Liver (tissue), 9 donors: ENCODE measurements around the gene SLBP. TPM values are rescaled to one million over a fixed set of nuclear protein-coding genes. Genes with fewer than 3 reads are reported as not detected.

Experiments
- DNase-seq: peaks from one replicate; pipeline ENCODE4 v3.0.0-alpha.2; 2017; ENCODE audit warnings: low spot score
- H3K27ac ChIP-seq, 2 donors: one replicate each; pipeline ENCODE4 v1.7.0; 2013; ENCODE audit warnings: inconsistent platforms in 2 of 2, low read length in 2 of 2, control low read depth in 1 of 2, low read depth in 1 of 2, mild to moderate bottlenecking in 1 of 2
- H3K27me3 ChIP-seq, 4 donors: one replicate each; pipeline versions ENCODE4 v1.6.1 to v1.7.0; 2013; ENCODE audit warnings: low read length in 3 of 4, inconsistent platforms in 1 of 4, mild to moderate bottlenecking in 1 of 4, moderate library complexity in 1 of 4; ENCODE audit not compliant: control insufficient read depth in 4 of 4, insufficient read depth in 4 of 4
- H3K36me3 ChIP-seq, 4 donors: one replicate each; pipeline versions ENCODE4 v1.6.1 to v1.7.0; 2013; ENCODE audit warnings: low read length in 3 of 4, mild to moderate bottlenecking in 3 of 4, low read depth in 1 of 4, moderate library complexity in 1 of 4; ENCODE audit not compliant: control insufficient read depth in 4 of 4, insufficient read depth in 3 of 4
- H3K4me1 ChIP-seq, 4 donors: one replicate each; pipeline versions ENCODE4 v1.6.1 to v1.7.0; 2013; ENCODE audit warnings: low read length in 3 of 4, mild to moderate bottlenecking in 3 of 4, moderate library complexity in 1 of 4; ENCODE audit not compliant: control insufficient read depth in 4 of 4, insufficient read depth in 4 of 4
- H3K4me3 ChIP-seq, 3 donors: one replicate each; pipeline versions ENCODE4 v1.6.1 to v1.7.0; 2013; ENCODE audit warnings: low read length in 3 of 3, control low read depth in 1 of 3, low read depth in 1 of 3, mild to moderate bottlenecking in 1 of 3
- H3K9ac ChIP-seq, 2 donors: one replicate each; pipeline ENCODE4 v1.7.0; 2013; ENCODE audit warnings: low read length in 2 of 2, mild to moderate bottlenecking in 2 of 2, moderate library complexity in 2 of 2, control low read depth in 1 of 2, low read depth in 1 of 2
- H3K9me3 ChIP-seq, 4 donors: one replicate each; pipeline versions ENCODE4 v1.6.1 to v1.7.0; 2013; ENCODE audit warnings: low read length in 3 of 4; ENCODE audit not compliant: control insufficient read depth in 4 of 4
- CTCF ChIP-seq: fragments of 150-350 bp; IDR thresholded peaks from 2 replicates; pipeline ENCODE4 v1.5.1; 2017; ENCODE audit warnings: improper control_type of control experiment, low read depth, low read length; ENCODE audit not compliant: missing input control
- FOXA1 ChIP-seq: IDR thresholded peaks from 2 replicates; pipeline ENCODE4 v1.6.1; 2016; ENCODE audit warnings: antibody characterized with exemption
- FOXA2 ChIP-seq: IDR thresholded peaks from 2 replicates; pipeline ENCODE4 v1.6.1; 2016; ENCODE audit warnings: antibody characterized with exemption
- GABPA ChIP-seq, 2 donors: IDR thresholded peaks in 1 of 2; conservative IDR thresholded peaks in 1 of 2; 2 replicates each; pipeline ENCODE4 v1.6.1; 2016; ENCODE audit warnings: antibody characterized with exemption in 2 of 2, mild to moderate bottlenecking in 1 of 2, moderate library complexity in 1 of 2
- HNF4A ChIP-seq, 2 donors: conservative IDR thresholded peaks; 2 replicates each; pipeline ENCODE4 v1.6.1; 2016; ENCODE audit warnings: antibody characterized with exemption in 2 of 2, mild to moderate bottlenecking in 2 of 2
- JUND ChIP-seq, 2 donors: IDR thresholded peaks; 2 replicates each; pipeline ENCODE4 v1.6.1; 2016; ENCODE audit warnings: antibody characterized with exemption in 2 of 2
- RAD21 ChIP-seq, 2 donors: IDR thresholded peaks; 2 replicates each; pipeline ENCODE4 v1.6.1; 2016; ENCODE audit warnings: antibody characterized with exemption in 2 of 2, mild to moderate bottlenecking in 2 of 2
- SP1 ChIP-seq: IDR thresholded peaks from 2 replicates; pipeline ENCODE4 v1.6.1; 2018; ENCODE audit warnings: antibody characterized with exemption, mild to moderate bottlenecking
- TAF1 ChIP-seq: conservative IDR thresholded peaks from 2 replicates; pipeline ENCODE4 v1.6.1; 2016; ENCODE audit warnings: antibody characterized with exemption, mild to moderate bottlenecking
- WGBS: extraction: QIAGEN DNeasy Blood & Tissue Kit; methylation state at CpG from one replicate; pipeline ENCODE4 v1.1.7; 2013; 5-methylcytosine and 5-hydroxymethylcytosine counted together
- polyA plus RNA-seq, 2 donors: library from polyadenylated mRNA; stranded (reverse) in 1 of 2; unstranded in 1 of 2; fragments of 200-250 nt in 1 of 2; fragments of >200 nt in 1 of 2; fragmentation: Nextera tagmentation in 1 of 2; extraction: Ambion mirVana in 1 of 2; gene quantifications; one replicate each; pipeline versions ENCODE4 v1.2.1 to v1.2.3, GENCODE V29; 2013 to 2015
- total RNA-seq, 2 donors: library from RNA; depleted of rRNA; stranded (reverse); fragments of >200 nt; gene quantifications; one replicate each; pipeline ENCODE4 v1.2.3, GENCODE V29; 2014
- TF ChIP-seq, protein P1 (sequence below): IDR thresholded peaks from 2 replicates; pipeline ENCODE4 v1.6.1; 2016; ENCODE audit warnings: antibody characterized with exemption, mild to moderate bottlenecking
- donor health status: healthy.
- donor health status: healthy.
- donor health status: healthy.
- donor health status: healthy.
- donor health status: healthy.

Gene SLBP
- total and polyA plus RNA-seq, 4 donors, result 14.7 to 64.4 (median 17.4) TPM

DNA sequence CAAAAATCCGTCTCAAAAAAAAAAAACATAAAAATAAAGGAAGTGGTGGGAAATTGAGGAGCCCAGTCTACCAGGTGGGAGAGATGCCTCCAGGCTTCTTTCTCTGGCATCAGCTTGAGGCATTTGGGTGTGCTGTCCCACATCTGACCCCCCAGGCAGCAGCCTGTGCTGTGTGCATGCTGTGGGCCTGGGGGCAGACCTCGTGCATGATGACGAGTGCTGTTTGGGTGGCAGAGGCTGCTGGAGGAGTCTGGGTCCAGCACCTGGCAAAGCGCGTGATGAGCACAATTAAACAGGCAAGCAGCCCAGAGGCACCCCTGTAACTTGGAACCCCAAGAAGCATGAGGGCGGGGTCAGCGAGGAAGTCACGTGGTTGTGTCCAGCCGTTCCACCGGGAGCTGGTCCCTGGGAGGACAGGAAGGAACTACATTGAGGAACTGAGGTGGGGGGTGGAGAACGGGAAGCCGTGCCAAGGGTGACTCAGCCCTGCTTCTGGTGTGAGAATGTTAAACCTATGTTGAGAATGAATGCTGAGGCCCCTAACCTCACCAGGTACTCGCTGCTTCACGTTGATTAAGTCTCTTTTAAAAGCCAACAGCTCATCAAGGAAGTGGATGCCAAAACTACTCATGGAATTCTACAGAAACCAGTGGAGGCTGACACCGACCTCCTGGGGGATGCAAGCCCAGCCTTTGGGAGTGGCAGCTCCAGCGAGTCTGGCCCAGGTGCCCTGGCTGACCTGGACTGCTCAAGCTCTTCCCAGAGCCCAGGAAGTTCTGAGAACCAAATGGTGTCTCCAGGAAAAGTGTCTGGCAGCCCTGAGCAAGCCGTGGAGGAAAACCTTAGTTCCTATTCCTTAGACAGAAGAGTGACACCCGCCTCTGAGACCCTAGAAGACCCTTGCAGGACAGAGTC is 15.3 kb upstream of the SLBP start:
- no peak overlapping the region for H3K9ac ChIP-seq
- WGBS, result 71% methylated on average over 18 of the region's 18 CpGs
- no peak for DNase-seq
- H3K27me3 ChIP-seq, result no peaks in the 10 kb centered on the region
- peak overlapping the region; percentile 23 to 58 for H3K27ac ChIP-seq
- no peaks in the 10 kb centered on the region for H3K9me3 ChIP-seq
- H3K36me3 ChIP-seq, result peaks cover 0 to 4% (median 1%) of the 10 kb centered on the region in 4 donors
- no peak for TF ChIP-seq SP1
- TF ChIP-seq, protein P1, sequence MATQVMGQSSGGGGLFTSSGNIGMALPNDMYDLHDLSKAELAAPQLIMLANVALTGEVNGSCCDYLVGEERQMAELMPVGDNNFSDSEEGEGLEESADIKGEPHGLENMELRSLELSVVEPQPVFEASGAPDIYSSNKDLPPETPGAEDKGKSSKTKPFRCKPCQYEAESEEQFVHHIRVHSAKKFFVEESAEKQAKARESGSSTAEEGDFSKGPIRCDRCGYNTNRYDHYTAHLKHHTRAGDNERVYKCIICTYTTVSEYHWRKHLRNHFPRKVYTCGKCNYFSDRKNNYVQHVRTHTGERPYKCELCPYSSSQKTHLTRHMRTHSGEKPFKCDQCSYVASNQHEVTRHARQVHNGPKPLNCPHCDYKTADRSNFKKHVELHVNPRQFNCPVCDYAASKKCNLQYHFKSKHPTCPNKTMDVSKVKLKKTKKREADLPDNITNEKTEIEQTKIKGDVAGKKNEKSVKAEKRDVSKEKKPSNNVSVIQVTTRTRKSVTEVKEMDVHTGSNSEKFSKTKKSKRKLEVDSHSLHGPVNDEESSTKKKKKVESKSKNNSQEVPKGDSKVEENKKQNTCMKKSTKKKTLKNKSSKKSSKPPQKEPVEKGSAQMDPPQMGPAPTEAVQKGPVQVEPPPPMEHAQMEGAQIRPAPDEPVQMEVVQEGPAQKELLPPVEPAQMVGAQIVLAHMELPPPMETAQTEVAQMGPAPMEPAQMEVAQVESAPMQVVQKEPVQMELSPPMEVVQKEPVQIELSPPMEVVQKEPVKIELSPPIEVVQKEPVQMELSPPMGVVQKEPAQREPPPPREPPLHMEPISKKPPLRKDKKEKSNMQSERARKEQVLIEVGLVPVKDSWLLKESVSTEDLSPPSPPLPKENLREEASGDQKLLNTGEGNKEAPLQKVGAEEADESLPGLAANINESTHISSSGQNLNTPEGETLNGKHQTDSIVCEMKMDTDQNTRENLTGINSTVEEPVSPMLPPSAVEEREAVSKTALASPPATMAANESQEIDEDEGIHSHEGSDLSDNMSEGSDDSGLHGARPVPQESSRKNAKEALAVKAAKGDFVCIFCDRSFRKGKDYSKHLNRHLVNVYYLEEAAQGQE, result no peak
- peak in 1 of 2 donors; percentile 26 for TF ChIP-seq JUND (IDR thresholded peaks at IDR 0.05)
- TF ChIP-seq GABPA (IDR thresholded peaks at IDR 0.05 in 1 of 2, conservative IDR thresholded peaks at IDR 0.05 in 1 of 2), result no peak
- no peak overlapping the region for H3K4me3 ChIP-seq
- peaks cover 0 to 16% (median under 1%) of the 10 kb centered on the region in 4 donors for H3K4me1 ChIP-seq

DNA sequence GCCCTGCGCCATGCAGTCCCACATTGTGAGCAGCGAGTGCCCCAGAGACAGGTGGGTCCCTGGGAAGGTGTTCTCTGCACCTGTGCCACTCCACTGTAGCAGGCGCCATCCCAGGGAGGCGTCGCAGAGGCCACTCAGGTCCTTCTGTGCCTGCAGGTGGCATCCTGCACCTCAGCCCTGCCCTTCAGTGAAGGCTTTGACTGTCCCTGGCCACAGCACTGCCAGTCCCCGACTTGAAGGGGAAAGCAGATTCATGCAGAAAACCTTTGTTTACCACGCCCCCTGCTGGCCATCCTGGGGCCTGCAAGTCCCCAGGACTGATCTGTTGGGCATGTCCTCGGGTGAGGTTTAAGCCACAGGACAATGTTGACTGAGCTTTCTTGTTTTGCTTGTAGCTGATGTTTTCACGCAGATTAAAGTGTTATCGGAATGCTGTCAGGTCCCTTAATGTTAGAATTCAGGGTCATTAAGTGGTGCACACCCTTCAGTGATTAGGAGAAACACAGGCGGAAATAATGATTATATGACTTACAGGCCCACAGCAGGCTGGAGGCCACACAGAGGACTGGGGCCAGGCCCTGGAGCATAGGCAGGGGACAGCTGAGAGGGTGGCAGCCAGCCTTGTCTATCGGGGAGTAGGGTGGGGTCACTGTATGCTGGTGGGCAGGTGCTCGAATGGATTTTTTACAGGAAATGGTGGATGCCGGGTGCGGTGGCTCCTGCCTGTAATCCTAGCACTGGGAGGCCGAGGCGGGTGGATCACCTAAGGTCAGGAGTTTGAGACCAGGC is 14.2 kb upstream of the SLBP start:
- DNase-seq, result peak; percentile 95
- WGBS, result 57% methylated on average over 17 of the region's 17 CpGs
- TF ChIP-seq TAF1 (no peak), CTCF (peak; percentile 99), JUND (IDR thresholded peaks at IDR 0.05) (no peak), HNF4A (conservative IDR thresholded peaks at IDR 0.05) (no peak), RAD21 (IDR thresholded peaks at IDR 0.05) (peak; percentile 88 to 94)
- H3K27ac ChIP-seq, result no peak overlapping the region
- H3K4me3 ChIP-seq, result no peak overlapping the region
- H3K36me3 ChIP-seq, result peaks cover 0 to 2% (median 0%) of the 10 kb centered on the region in 4 donors
- H3K9ac ChIP-seq, result no peak overlapping the region
- no peaks in the 10 kb centered on the region for H3K27me3 ChIP-seq
- H3K9me3 ChIP-seq, result no peaks in the 10 kb centered on the region
- H3K4me1 ChIP-seq, result peaks cover 4 to 24% (median 5%) of the 10 kb centered on the region in 4 donors

GRCh38 chr4:1725521-1725920 is 13.4 kb upstream of the SLBP start:
- H3K9me3 ChIP-seq, result no peaks in the 10 kb centered on the region
- no peaks in the 10 kb centered on the region for H3K27me3 ChIP-seq
- no peak for DNase-seq
- H3K9ac ChIP-seq, result no peak overlapping the region
- no peak overlapping the region for H3K4me3 ChIP-seq
- H3K27ac ChIP-seq, result no peak overlapping the region
- peaks cover 4 to 24% (median 5%) of the 10 kb centered on the region in 4 donors for H3K4me1 ChIP-seq
- TF ChIP-seq FOXA2 (no peak), FOXA1 (no peak), RAD21 (IDR thresholded peaks at IDR 0.05) (no peak), TAF1 (no peak)
- H3K36me3 ChIP-seq, result no peaks in the 10 kb centered on the region
- 91% methylated on average over 10 of the region's 10 CpGs for WGBS
